GM21367 (cell line): ENCODE data around the gene TSPAN4.

Source experiments
- ATAC-seq: cut with Tn5 transposase; IDR thresholded peaks from one replicate; pipeline ENCODE4 v1.9.1; 2021; ENCODE audit not compliant: unreplicated experiment

Gene TSPAN4

GRCh38 chr11:821512-822371 lies 20.9 kb upstream of the TSPAN4 start:
- no peak for ATAC-seq

DNA sequence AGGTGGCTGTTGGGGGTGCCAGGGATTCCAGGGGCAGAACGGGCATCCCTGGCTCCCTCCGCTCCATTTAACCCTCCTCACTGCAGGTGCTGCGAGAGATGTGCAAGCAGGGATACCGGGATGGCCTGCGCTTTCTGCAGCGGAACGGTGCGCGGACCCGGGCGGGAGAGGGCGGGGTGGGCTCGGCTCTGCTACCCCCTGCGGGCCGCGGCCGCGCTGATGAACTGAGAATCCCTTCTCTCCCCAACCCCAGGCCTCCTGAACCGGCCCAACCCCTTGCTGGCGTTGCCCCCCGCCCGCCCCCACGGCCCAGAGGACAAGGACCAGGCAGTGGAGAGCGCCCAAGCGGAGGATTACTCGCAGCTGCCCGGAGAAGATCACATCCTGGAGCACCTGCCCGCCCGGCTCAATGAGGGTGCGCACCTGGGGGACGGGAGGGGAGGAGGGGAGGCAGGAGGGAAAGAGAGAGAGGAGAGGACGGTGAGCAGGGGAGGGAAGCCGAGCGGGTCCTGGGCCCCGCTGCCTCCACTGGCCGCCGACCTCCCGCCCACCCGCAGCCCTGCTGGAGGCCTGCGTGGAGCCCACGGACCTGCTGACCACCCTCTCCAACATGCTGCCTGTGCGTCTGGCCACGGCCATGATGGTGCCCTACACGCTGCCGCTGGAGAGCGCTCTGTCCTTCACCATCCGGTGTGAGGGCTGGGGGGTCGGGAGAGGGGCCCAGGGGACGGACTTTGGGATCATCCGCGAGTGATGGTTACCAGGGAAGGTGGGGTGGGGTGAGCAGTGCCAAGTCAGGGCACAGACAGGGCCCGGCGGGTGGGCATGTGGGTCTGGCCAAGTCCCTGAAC lies 19.0 kb upstream of the TSPAN4 start:
- no peak for ATAC-seq

DNA sequence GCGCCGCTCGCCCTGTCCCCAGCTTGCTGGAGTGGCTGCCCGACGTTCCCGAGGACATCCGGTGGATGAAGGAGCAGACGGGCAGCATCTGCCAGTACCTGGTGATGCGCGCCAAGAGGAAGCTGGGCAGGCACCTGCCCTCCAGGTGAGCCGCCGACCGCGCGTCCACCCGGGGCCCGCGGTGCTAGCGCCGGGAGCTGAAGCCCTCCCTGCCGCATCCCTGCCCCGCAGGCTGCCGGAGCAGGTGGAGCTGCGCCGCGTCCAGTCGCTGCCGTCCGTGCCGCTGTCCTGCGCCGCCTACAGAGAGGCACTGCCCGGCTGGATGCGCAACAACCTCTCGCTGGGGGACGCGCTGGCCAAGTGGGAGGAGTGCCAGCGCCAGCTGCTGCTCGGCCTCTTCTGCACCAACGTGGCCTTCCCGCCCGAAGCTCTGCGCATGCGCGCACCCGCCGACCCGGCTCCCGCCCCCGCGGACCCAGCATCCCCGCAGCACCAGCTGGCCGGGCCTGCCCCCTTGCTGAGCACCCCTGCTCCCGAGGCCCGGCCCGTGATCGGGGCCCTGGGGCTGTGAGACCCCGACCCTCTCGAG lies 18.3 kb upstream of the TSPAN4 start:
- no peak for ATAC-seq

- ATAC-seq: no peak
Measured at GRCh38 chr11:824942-825341, 17.7 kb upstream of the TSPAN4 start.

DNA sequence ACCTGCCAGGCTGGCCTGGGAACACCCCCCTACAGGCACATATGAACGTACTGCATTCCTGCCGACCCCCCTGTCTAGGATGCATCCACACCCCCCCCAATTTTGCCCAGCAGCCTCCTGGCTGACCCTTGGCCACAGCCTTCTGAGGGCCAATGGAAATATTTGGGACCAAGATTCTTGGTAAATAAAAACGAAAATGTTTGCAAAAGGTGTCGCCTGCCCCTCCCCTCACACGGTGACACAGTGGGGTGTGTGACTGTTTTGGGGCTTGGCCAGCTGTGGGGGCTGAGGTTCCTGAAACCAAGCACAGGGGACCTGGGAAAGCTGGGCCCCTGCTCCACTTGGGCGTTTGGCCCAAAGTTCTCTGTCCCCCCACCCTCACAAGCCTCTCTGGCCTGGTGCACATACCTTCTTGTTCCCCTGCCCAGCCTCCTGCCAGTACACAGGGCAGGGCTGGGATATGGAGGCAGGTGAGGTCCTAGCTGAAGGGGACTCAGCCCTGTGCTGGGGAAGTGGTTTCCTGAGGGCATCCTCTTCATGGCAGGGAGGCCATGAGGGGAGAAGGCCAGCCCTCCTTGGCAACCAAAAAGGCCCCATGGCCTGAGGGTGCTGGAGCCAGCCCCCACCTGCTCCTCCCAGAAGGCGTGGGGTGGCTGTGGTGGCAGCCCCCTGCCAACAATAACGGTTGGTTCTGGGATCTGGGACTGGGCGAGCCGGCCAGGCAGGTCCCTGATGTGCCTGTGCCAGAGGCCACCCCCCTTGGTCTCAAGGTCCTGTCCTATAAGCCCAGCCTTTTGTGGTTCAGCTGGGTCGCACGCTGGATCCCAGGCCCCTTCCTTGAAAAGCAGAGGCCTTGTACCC lies 17.1 kb upstream of the TSPAN4 start:
- ATAC-seq: no peak

GRCh38 chr11:826227-826621 lies 16.4 kb upstream of the TSPAN4 start:
- no peak for ATAC-seq

- no peak for ATAC-seq
Measured at GRCh38 chr11:826836-827145, 15.9 kb upstream of the TSPAN4 start.

DNA sequence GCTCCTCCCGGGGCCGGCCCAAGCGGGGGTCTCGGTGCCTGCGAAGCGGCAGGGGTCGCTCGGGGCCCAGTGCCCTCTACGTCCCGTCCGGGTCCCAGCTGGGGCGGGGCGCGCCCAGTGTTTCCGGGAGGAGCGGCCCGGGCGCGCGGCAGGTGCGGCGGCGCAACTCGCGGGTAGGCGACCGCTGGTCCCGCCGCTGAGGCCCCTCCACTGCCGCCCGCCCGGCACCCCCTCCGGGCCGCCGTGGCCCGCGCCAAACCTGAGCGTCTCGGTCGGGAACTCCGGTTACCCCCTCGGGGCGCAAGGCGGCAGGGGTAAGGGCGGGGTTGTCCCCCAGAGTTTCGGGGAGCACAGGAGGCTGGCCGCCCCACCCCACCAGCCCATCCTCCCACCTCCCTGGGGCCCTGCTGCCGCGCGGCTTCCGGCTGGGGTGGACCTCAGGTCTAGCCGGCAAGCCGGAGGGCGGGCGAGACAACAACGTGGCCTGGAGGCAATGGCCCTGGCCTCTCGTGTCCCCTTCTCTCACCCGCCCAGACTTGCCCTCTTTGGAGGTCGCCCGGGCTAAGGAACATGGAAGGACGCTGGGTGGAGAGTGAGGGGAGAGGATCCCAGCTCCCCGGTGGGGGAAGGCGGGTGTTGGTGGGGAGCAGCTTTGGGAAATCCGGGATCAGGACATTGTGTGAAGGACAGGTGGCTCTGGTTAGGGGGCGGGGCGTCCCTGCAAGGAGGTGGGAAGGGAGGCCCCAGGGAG lies 15.3 kb upstream of the TSPAN4 start:
- ATAC-seq: no peak

DNA sequence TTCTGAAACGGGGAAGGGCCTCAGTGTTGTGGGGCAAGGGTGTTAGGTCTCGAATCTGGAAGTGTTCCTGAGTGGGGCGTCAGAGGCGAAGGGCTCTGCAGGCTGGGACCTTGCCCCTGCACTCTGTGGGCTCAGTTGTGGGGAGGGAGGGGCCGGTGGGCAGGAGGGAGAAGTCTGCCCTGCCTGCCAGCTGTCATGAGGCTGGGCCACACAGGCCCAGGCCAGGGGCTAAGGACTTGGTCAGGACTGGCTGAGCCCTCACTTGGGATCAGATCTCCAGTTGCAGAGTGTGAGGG lies 14.8 kb upstream of the TSPAN4 start, which contains the start of gene CRACR2B:
Gene CRACR2B, plus strand, starts transcription at position 23 of the 296 bp plus-strand sequence. CDS start 689 bp downstream, outside the sequence.
- no peak for ATAC-seq

GRCh38 chr11:828506-829175 lies 14.0 kb upstream of the TSPAN4 start:
- no peak for ATAC-seq

GRCh38 chr11:829176-829846 lies 13.3 kb upstream of the TSPAN4 start:
- ATAC-seq: no peak

- no peak for ATAC-seq
Measured at GRCh38 chr11:829847-830294, 12.8 kb upstream of the TSPAN4 start.

GRCh38 chr11:830295-831117 lies 12.1 kb upstream of the TSPAN4 start:
- ATAC-seq: no peak

DNA sequence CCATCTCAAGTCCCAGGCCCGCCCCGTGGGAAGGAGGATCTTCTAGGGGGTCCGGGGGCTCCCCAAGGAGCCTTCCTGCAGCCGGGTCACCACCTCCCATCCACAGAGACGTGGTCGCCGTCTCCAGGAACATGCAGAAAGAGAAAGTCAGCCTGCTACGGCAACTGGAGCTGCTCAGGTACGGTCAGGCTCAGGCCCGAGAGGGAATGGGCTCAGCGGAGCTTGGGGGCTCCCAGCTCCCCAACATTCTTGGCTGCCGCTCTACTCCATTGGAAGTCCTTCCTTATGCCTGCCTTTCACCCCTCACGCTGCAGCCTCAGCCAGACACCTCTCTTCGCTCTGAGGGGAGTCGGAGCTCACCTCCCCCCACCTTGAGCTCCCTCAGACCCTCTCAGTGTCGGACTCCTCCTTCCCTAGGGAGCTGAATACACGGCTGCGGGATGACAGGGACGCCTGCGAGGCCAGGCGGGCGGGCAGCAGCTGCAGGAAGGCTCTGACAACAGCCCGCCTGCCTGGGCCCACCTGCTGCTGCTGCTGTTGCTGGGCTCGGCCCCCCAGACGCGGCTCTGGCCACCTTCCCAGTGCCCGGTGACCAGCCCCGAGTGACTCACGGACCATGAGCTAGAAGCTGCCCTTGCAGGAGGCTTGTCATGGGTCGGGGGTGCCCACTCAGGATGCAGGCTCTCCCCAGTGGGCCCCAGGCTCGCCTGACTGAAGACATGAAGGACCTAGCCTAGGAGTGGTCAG lies 11.4 kb upstream of the TSPAN4 start:
- ATAC-seq: no peak

GRCh38 chr11:831961-832528 lies 10.6 kb upstream of the TSPAN4 start:
- ATAC-seq: no peak

DNA sequence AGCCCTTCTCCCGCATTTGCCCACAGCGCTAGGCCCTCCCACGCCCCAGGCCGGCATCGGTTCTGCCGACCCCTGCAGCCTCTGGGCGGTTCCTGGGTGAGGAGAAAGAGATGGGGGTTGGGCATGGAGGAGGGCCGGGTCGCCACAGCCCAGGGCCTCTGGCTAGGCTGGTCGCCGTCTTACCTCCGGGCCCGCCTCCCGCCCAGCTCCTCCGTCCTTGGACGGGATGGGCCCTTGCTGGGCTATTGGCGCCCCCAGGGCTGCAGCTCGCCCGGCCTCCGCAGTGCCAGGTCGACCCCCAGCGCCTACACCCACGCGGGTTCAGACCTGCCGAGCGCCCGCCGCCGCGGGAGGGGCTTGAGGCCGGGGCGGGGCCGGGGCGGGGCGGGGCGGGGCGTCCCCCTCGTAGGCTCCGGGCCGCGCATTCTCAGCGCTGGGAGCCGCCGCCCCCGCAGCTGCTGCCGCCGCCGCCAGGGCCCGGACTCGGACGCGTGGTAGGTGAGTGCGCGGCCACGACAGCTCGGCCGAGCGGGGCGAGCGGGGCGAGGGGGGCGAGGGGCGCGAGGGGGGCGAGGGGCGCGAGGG lies 10.0 kb upstream of the TSPAN4 start, which contains the start of gene CD151:
Gene CD151, plus strand, starts transcription at position 424 of the 585 bp plus-strand sequence. CDS start 3,118 bp downstream, outside the sequence.
- ATAC-seq: no peak
